Measurements from ENCODE around the gene PGAM2.
A peak's percentile ranks its signal among the peaks of the same experiment; 100 is the strongest.
"Not testable (repeated sequence)": the region's sequence is repeated elsewhere in the genome, so short reads cannot be mapped to it uniquely, and the experiment has no call there.

Gene PGAM2

GRCh38 chr7:44050121-44050914 is 15.0 kb downstream of the PGAM2 start:
- no peak for DNase-seq (ENCODE audit: low read depth)

GRCh38 chr7:44048031-44048795 is 17.2 kb downstream of the PGAM2 start:
- DNase-seq (ENCODE audit: low read depth): no peak

DNA sequence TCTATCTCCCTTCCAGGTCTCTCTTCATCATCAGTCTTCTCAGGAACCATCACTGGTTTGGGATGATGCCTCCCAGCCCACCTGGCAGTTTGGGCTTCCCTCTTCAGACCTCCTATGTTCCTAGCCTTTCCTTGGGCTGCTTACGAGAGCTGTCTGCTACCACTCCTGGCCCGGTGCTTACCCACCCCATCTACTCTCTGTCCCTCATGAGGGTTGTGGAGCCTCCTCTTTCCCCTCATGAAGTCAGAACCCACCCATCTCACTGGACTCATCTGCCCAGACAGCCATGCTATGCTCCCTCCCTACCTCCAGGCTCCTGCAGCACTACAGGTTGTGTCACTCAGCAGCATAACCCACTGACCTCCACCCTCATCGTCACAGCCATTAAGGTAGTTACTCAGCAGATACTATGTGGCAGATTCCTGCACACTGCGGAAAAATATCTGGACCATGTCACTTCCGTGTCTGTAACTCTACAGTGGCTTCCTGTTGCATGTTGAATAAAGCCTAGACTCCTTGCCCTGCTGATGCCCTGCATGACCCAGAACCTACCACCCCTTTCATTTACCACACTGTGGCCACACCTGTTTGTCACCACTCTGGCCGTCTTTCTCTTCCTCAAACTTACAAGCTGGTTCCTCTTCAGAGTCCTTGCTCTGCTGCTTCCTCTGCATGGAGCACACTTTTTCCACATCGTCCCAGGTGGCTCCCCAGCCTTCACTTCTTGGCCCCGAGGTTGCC is 18.9 kb downstream of the PGAM2 start:
- DNase-seq (ENCODE audit: low read depth): no peak

DNA sequence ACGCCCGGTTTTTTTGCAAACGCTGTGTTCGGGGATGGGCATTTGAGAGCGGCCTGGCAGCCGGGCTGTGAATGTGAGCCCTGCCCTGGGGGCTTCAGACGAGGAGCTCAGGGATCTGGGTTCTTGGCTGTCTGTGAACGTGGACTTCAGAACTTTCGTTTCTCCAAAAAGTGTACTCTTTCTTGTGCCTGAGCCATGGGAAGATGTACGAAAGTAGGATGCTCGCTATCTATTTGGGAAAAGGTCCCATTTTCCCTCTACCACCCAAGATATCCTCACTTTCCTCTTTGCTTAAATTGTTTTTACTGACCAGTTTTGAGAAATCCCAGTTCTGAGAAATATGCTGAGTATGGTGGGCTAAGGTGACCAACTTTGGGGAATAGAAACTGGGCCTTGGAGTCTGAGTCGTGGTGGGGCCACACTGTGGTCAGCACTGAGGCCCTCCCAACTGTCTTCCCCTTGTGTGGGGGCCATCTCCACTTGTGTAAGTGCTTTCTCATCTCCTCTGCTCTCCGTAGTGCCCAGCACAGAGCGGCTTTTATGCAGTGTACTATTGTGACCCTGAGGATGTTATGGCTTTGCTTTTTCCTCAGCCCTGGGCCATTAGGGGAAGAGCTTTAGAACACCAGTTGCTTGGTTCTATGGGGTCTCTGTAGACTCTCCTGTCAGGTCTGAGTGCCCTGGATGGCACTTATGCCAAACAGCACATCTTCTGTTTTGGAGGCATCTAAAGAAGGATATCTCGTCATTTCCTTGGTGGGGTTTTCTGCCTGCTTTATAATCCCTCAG is 19.9 kb downstream of the PGAM2 start:
- no peak for DNase-seq (ENCODE audit: low read depth)

GRCh38 chr7:44044315-44045225 is 20.8 kb downstream of the PGAM2 start, which contains the start of gene DBNL:
Gene DBNL, plus strand, starts transcription at chr7:44044702. Its CDS starts 36 bp downstream, at chr7:44044738.
- DNase-seq (ENCODE audit: low read depth): peak; percentile 63

DNA sequence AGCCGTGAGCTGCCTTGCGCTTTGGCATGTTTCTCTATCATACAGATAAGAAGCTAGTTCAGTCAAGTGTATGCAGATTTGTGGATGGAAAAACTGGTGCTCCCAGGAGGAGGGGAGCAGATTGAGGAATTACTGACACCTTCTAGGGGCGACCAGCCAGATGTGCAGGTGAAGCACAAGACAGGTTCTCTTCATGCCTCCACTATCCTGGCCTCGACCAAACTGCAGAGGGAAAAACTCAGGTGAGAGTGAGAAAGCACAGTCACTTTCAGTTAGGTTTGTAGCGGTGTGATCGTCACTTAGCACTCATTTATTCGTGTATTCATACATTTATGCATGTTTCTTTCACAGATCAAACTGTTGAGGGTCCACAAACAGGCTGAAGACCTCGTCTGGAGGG is 21.5 kb downstream of the PGAM2 start:
- no peak for DNase-seq (ENCODE audit: low read depth)

- no peak for DNase-seq (ENCODE audit: low read depth)
These were observed 23.1 kb downstream of the PGAM2 start for GRCh38 chr7:44042221-44042620.

DNA sequence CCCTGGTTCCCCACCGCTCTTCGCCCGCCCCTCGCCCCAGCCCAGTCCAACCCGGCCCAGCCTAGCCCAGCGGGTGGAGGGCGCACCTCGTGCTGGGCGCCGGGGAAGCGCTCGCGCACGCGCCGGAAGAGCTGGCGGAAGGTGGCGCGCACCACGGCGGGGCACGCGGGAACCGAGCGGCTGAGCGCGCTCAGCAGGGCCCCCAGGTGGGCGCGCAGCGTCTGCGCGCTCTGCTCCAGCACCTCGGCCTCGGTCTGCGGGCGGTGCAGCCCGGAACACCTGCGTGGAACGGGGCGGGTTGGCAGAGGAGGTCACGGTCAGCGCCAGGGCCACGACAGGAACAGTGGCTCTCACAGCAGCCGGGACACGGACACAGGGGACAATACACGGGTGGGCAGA is 24.9 kb downstream of the PGAM2 start:
- DNase-seq (ENCODE audit: low read depth): not testable (repeated sequence)

DNA sequence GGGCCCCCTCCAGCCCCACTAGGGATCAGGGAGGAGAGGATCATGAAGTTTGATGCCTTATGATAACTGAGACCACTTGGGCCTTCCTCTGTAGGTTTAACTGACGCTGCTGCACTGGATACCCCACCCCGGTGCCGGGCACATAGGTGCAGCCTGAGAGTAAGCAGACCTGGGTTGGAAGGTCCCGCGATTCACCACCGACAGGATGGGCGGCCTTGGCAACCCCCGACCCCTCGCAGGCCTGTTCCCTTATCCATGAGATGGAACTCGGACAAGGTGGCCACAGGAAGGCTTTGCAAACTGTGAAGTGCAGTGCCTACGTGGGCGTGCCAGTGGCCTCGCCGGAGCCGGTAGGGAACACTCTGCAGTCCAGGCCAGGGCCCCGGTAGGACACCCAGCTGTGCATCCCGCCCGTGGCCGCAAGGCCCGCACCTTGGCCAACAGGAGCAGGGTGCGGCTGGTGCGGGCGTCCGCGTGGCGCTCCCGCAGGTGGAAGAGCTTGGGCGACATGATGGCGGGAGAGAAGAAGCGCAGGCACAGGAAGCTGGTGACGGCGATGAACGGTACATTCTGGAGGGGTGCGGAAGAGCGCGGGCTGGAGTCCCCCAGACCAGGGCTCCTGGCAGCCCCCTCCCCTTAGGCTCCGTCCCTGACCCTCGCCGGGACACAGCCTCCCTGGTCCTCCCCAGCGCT is 25.4 kb downstream of the PGAM2 start:
- DNase-seq (ENCODE audit: low read depth): not testable (repeated sequence)

GRCh38 chr7:44038961-44039558 is 26.3 kb downstream of the PGAM2 start:
- peak; percentile 8 for DNase-seq (ENCODE audit: low read depth)

- DNase-seq (ENCODE audit: low read depth): not testable (repeated sequence)
These were observed 26.8 kb downstream of the PGAM2 start for GRCh38 chr7:44038553-44038952.

DNA sequence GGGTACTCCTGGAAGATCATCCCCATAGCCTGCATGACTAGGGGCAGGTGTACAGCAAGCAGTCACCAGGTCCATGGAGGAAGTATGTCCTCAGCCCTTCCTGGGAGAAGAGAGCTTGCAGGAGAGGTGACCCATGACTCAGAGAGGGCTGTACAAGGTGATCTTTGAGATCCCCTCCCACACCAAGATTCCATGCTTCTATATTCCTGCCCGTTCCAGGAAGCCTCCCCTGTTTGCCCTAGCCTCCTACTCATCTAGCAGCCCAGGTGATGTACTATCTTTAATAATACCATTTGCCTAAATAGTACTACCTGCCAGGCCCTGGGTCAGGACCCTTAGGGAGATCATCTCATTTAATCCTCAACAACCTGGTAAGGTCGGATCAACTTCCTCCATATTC is 27.4 kb downstream of the PGAM2 start:
- not testable (repeated sequence) for DNase-seq (ENCODE audit: low read depth)

GRCh38 chr7:44036364-44036763 is 29.0 kb downstream of the PGAM2 start:
- not testable (repeated sequence) for DNase-seq (ENCODE audit: low read depth)

DNA sequence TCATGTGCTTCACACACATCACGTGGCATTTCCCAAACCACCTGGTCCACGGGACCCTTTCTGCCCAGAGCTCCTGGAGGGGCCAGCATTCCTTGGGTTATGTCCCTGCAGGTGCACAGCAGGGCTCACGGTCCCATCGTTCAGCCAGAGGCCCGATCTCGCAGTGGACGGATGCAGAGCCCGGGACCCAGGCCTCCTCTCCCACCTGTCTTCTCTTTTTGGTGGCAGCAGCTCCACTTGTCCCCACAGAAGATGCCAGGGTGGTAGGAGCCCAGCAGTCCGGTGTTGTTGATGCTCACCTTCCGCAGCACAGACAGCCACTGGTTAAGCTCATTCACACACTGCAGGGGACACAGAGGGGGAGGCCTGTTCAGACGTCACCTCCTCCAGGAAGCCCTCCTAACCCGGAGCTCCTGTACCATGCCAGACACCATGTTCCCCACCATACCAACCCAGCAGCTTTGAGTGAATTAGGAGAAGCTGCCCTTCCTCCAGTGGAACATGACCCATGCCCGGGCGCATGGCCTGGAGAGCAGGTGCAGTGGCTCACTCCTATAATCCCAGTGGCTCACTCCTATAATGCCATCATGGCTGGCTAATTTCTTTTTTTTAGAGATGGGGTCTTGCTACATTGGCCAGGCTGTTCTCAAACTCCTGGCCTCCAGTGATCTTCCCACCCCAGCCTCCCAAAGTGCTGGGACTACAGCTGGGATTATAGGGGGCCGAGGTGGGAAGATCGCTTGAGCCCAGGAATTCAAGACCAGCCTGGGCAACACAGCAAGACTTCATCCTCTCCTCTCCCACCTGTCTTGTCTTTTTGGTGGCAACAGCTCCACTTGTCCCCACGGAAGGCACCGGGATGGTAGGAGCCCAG is 31.2 kb downstream of the PGAM2 start:
- not testable (repeated sequence) for DNase-seq (ENCODE audit: low read depth)

DNA sequence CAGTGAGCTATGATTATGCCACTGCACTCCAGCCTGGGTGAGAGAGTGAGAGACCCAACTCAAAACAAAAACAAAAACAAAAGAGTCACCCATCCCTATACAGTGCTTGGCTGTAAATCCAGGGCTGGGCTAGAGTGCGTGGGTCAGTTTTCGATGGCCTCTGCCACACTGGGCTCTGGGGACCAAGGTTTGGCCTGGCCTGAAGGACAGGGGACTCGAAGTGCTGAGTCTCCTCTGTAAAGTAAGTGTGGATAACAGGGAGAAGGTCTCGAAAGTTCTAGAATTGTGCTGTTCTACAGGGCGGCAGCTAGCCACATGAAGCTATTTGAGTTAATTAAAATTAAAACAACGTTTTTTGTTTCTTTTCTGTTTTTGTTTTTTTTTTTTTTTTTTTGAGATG is 33.3 kb downstream of the PGAM2 start:
- not testable (repeated sequence) for DNase-seq (ENCODE audit: low read depth)

DNA sequence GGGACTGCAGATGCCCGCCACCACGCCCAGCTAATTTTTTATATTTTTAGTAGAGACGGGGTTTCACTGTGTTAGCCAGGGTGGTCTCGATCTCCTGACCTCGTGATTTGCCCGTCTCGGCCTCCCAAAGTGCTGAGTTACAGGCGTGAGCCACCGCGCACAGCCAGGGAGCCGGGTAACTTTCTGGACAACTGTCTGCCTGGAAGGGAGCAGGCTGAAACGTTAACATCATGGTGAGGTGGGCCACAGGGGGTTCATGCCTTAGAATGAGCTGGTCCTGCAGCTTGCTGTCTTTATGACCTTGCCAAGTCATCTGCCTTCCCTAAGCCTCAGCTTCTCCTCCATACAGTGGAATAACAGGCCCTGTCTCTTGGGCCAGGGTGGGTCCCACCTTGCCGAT is 34.0 kb downstream of the PGAM2 start:
- DNase-seq (ENCODE audit: low read depth): not testable (repeated sequence)

- DNase-seq (ENCODE audit: low read depth): not testable (repeated sequence)
These were observed 35.3 kb downstream of the PGAM2 start for GRCh38 chr7:44030029-44030428.

DNA sequence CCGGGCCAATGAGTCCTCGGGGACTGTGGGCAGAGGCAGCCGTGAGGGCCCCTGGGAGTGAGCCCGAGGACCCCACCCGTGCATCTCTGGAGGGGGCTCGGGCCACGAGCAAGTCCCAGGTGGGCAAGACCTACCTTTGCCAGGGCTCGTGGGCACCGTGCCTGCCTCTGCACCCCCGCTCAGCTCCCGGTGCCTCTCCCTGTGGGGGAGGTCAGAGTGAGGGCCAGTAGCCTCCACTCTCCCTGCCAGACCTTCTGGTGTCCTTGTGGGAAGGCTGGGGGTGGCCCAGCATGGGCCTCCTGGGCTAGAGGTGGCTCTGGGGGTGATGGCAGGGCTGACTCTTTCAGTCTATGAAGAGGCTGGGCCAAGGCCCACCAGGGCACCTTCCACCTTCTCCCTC is 35.9 kb downstream of the PGAM2 start:
- not testable (repeated sequence) for DNase-seq (ENCODE audit: low read depth)

Measured in GM04504 (cell line).